GM23248 (cell line): ENCODE data around the gene FYB2.

Experiments
- EZH2 ChIP-seq: fragments of 200-600 bp; sonication (generic); IDR thresholded peaks from 2 replicates; pipeline ENCODE4 v1.6.1; 2018; ENCODE audit warnings: antibody characterized with exemption, mild to moderate bottlenecking; ENCODE audit not compliant: insufficient read depth, poor library complexity, severe bottlenecking
- EZH2phosphoT487 ChIP-seq: fragments of 200-600 bp; sonication (generic); IDR thresholded peaks from 2 replicates; pipeline ENCODE4 v1.6.1; 2018; ENCODE audit warnings: antibody characterized with exemption, moderate library complexity, mild to moderate bottlenecking, low read depth; ENCODE audit not compliant: insufficient read depth

DNA sequence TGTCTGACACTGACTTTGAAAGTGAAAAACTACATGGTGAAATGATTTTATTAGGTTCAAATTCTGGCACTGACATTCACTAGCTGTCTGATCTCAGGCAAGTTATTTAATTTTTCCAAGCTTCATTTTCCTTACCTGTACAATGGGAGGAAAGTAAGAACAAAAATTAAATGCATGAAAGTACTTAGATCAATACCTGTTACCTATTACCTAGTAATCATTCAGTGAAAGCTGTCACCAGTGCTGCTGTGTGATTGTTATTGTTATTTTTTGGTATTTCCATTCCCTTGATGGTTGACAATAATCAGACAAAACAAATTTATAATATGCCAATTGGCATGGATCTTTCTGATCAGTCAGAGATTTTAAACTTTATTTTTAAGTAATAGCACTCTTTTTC is 37.0 kb upstream of the FYB2 start:
- TF ChIP-seq EZH2 (no peak), EZH2phosphoT487 (no peak)
